HG03457 (cell line): ENCODE data around the gene CXCR3.
"Not testable (repeated sequence)": the region's sequence is repeated elsewhere in the genome, so short reads cannot be mapped to it uniquely, and the experiment has no call there.

Experiments used
- ATAC-seq: cut with Tn5 transposase; IDR thresholded peaks from one replicate; pipeline ENCODE4 v1.9.1; 2021; ENCODE audit warnings: moderate number of reproducible peaks; ENCODE audit not compliant: unreplicated experiment

CXCR3 gene

DNA sequence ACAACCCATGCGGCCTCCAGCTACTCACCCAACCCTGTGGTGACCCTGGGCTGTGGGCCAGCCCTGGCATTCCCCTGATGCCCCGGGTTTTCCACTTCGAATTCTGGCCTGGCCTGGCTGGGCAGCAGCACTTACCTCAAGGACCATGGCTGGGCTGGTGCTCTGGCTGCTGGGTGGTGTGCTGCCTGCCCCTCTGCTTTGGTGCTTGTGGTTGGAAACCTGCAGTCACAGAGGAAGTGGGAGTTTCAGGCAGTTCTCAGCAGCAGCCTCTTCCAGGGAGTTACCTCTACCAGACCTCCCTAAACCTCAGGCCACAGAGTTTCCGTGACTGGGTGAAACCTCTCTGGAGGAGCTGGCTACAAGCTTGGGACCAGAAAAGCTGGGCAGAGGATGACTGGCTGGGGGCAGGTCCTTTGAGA is at the start of gene CXCR3:
TSS of gene CXCR3 (minus strand) at position 209 of the 419 bp plus-strand sequence. CDS start at position 147, 62 bp downstream.
- ATAC-seq = peak; percentile 55

DNA sequence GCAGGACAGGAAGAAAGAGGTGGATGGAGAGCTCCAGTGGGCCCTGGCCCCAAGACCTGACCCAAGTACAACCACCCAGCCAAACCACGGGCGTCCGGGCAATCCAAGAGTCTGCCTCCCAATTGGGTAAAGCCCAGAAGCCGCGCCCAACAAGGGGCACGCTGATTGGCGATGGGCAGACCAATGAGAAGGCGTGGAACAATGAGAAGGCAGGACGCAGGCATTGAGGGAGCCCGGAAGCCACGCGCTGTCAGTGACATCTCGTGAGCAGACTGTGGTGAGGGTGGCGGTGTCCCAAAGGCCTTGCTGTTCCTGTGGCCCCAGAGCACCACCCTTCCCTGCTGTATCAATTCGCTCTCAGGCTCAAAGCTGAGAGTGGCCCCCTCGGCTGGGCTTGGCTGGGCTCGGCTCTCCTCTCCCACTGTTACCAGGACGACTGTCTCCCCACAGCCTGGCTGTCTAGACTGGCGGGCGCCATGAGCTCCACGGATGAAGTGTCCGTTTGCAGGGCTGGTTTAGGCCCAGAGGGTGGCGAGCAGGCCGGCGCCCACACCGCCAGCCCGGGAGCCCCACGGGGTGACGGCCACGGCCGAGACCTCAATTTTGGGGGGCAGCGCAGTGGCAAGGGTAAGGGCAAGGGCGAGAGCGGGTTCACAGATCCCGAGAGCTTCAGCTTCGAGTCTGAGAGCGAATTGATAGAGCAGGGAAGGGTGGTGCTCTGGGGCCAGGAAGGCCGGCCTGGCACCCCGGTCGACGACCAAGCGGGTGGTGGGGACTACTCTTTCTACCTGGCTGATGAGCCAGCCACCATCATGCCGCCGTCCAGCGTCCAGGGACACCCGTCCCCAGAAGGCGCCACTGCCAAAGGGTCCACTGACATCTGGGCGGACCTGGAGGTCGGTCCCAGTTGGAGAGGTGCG is 49.3 kb upstream of the CXCR3 start, which contains the start of gene LOC101059915:
TSS of gene LOC101059915 (plus strand) at position 219 of the 920 bp plus-strand sequence.
- no peak for ATAC-seq

DNA sequence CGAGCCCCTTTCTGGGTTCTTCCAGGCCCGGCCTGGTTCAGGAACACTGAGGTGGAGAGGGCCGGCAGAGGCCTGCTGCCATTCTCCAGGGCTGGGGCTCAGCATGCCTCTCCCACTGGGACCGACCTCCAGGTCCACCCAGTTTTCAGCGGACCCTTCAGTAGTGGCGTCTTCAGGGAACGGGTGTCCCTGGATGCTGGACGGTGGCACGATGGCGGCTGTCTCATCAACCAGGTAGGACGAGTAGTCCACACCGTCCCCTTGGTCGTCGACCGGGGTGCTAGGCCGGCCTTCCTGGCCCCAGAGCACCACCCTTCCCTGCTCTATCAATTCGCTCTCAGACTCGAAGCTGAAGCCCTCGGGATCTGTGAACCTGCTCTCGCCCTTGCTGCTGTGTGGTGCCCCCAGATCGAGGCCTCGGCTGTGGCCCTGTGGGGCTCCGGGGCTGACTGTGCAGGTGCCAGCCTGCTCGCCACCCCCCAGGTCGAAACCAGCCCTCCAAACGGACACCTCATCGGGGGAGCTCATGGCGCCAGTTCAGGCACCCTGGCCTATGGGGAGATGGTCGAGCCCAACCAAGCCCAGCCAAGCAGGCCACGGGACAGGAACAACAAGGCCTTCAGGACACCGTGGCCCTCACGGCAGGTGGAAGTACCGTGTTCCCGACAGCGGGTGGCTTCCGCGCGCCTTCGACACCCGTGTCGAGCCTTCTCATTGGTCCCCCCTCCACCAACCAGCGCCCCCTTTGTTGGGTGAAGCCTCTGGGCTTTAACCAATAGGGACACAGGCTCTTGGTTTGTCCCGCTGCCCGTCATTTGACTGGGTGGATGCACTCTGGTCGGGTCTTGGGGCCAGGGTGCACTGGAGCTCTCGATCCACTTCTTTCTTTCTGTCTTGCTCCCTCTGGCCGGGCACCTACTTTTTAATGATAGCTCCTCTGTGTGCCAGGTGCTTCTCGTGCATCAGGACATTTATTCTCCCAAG is 48.2 kb upstream of the CXCR3 start:
- ATAC-seq = no peak

DNA sequence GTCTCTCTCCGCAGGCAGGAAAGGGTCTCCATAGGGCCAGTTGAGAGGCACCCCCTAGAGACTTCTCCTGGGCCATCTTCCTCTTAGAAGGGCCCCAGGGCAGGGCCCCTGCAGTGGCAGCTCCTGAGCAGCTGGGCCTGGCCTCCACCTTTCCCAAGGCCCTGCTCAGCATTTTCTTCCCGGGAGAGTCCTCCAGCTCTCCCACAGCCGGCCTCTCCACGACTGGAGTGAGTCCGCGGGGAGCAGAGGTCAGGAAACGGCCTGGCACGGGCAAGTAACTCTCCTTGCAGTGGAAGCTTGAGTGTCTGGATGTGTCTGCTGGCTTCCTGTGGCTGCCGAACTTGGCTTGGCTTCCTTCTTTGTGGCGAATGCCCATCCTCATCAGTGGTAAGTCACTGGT is 47.4 kb upstream of the CXCR3 start:
- no peak for ATAC-seq

DNA sequence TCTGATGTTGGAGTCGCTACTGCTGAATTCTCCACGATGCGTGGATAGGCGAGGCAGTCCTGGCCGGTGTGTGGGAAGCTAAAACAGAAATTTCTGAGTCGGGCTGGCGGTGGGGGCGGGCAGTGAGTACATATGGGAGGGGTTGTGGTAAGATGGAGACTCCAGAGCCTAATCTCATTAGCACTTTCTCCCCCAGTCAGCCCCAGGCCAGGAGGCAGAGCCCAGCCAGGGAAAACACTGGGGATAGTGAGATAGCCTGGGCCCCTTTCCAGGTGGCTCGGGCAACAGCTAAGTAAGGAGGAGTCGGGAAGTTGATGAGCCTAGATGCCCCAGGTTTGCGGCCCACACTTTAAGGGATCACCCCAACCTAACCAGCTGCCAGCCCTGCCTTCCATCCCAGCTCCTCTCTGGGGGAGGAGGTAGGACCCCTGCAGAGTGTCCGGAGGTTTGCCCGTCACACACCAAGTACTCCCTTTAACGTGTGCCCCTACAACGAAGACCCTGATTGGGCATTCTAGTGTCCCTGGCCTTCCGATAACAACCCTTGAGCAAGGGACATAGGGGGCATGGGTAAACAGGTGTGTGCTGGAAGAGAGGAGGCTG is 46.7 kb upstream of the CXCR3 start:
- no peak for ATAC-seq

DNA sequence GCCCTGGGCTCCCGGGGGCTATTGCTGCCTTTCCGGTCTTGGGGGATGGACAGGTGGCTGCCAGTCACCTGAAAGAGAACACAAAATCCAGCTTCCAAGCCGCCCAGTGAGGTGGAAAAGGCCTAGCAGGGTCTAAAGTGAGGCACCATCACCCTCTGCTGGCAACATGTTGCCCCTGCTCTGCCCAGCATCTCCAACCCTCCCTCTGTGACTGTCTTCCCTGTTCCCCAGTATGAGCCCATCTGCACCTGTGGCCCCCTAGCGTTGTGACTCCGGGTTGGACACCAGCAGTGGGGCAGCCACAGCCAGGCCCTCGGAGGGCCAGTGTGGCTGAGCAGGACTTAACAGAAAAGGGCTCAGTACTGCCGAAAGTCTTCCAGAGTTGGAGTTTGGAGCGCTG is 45.9 kb upstream of the CXCR3 start:
- ATAC-seq = not testable (repeated sequence)

DNA sequence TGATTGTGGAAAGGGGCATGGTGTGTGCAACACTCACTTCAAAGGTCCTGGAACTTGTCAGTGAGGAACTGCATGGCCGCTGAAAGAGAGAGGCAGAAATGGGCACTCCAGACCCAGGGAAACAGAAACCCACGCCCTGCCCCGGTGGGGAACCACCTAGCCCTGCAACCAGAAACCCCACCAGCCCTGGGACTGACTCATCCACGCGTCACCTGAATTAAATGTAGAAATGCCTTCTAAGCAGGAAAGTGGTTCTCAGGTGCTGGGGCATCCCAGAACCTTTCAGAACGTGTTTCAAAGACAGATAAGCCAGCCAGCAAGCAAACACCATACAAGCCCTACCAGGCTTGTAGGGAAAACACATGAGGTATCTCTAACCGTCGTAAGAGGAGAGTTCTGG is 44.9 kb upstream of the CXCR3 start:
- ATAC-seq = not testable (repeated sequence)

DNA sequence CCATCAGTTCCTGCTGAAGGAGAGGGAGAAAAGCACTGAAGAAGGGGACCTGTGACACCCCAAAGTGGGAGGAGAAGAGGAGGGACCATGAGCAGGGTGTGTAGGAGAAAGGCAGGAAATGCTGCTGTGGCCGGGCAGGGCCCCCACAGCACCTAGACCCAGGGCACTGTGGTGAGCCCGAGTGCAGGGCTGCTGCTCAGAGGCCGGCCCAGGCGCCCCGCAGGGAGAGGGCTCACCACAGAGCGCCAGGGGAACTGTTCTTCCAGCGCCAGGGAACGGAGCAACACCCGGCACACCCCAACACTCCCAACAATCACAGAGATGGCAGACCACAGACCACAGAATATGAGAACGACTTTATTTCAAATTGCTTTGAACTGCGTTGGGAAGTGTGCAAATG is 44.3 kb upstream of the CXCR3 start:
- not testable (repeated sequence) for ATAC-seq

DNA sequence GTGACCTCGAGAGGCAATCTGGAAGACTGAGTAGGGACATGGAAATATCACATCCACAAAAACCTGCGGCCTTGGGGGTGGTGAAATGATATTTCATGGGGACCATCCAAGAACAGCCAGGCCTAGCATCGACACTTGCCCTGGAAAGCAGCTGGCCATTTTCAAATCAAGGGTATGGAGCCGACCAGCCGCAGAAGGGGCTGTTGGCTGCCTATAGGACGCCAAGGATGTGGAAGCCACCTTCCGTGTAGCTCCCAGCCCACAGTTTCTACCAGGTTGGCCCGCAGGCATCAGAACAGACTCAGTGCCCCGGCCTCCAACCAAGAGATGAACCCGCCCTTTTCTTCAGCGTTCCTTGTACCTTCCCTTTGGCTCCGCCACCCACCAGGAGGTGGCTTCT is 43.6 kb upstream of the CXCR3 start:
- no peak for ATAC-seq

DNA sequence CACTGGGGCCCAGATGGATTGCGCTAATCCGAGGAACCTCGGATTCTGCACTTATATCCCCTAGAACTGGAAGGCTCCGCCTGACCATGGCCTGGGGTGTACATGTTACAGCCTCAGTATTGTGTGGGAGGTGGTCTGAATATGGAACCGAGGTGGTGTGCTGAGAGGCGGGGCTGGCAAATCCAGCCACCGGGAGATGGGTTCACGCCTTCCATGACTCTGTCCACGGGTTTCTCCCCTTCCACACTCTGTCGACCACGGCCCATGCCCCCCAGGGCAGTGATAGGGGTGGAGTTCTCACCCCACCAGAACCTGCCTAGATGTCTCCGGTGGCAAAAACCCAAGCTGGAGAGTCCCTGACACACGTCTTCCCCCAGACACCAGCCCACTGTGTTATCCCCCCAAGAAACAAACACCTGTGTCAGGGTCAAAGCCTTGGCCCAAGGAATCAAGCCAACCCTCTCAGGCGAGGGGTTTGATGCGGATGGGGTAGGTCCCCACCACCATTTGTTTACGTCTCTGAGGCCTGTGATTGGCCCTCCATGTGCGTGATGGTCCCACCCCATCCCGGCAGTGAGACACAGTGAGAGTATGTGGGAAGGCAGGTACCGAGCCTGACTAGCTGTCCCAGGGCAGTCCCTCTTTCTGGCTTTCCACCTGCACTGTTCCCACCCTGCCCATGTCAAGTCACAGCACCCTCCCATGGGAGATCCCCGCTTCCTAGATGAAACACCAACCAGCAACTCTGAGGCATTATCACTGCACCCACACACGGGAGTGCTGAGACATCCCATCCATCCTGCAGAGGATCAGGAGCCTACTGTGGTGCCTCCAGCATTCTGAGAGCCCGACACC is 42.5 kb upstream of the CXCR3 start:
- no peak for ATAC-seq

DNA sequence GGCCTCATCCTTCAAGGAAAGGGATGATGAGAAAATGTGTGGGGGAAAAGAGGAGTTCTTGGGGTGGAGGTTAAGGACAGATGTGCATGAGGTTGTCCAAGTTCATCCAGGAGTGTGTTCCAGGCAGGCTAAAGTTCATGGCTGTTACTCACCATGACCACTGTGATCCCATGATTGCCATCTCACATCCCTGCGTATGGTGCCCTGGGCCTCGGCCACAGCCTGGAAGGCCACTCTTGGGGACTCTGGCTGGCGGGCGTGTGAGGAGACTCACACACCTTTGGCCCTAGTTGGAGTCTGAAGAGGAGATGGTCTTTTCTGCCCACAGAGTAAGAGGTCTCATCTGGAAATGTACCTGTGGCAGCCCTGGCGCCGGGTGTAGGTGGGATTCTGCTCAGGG is 41.6 kb upstream of the CXCR3 start:
- no peak for ATAC-seq

DNA sequence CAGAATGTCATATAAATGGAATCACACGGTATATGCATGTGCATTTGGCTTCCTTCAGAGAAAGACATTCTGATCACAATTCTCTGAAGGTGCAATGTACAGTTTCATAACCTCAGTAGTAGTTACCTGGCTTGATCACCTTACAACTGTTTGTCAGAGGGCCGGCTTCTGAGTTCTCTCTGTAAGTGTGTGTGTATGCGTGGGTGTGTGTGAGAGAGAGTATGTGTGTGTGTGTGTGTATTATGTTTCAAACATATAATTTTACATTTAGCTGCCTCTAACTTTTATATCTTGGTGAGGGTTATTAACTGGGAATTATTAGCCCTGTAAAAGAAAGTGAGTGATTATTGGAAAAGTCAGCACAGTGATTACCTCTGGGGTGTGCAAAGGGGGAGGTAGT is 41.0 kb upstream of the CXCR3 start:
- ATAC-seq = no peak

DNA sequence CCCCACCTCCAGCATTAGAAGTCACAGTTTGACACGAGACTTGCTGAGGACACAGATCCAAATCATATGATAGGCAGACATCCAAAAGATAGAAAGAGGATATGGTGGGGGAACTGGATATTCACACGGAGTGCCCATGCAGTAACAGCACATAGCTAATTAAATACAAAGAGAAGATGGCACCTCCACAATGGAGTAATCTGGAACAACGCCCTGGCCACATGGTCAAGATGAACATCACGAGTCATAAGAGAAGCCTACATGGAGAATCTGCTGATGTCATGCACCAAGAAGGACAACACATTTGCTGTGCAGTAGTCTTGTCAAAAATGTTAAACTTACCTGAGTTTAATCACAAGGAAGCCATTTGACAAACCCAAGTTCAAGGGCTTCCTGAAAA is 39.0 kb upstream of the CXCR3 start:
- no peak for ATAC-seq

DNA sequence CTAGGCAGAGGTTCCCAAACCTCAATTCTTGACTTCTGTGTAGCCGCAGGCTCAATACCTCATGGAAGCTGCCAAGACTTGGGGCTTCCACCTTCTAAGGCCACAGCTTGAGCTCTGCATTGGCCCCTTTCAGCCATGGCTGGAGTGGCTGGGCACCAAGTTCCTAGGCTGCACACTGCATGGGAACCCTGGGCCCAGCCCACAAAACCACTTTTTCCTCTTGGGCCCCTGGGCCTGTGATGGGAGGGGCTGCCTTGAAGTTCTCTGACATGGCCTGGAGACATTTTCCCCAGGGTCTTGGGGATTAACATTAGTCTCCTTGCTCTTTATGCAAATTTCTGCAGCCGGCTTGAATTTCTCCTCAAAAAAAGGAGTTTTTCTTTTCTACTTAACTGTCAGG is 35.0 kb upstream of the CXCR3 start:
- no peak for ATAC-seq

DNA sequence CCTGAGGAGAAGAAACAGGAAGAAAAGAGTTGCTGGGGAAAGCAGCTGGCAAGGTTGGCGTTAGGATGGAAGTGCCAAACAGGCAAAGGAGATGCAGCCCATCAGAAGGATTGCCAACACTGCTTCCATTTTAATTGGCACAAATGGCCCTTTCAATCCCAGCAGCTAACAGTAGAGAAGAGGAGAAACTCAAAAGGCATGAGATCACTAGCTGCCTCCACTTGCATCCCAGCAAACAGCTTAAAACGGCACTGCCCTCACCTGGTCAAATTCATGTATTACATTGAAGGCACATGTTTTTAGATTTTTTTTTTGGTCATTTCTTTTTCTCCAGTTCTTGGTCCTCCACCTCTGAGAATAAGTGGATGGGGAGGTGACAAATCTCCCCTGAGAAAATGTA is 34.1 kb upstream of the CXCR3 start:
- no peak for ATAC-seq

DNA sequence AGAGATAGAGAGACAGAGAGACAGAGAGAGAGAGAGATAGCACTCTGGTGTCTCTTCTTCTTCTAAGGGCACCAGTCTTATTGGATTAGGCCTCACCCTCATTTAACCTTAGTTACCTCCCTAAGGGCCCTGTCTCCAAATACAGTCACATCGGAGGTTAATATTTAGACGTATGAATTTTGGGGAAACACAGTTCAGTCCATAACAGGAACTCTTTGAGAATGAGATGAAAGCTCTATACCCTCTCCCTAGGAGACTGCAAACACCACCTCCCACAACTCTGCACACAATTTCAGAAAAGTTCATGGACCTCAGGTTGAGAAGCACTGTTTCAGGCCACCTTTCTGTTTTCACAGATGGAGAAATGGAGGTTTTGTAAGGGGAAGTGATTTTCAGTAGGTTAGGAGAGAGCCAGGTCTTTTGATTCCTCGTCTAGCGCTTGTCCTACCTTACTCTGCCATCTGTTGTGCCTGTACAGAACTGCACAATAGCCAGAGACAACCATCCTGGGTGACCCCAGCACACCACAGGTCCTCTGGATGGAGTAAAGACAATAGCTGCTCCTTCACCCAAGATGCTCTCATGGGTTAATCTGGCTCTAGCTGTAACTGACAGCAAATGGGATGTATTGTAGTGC is 32.1 kb upstream of the CXCR3 start:
- ATAC-seq = no peak

DNA sequence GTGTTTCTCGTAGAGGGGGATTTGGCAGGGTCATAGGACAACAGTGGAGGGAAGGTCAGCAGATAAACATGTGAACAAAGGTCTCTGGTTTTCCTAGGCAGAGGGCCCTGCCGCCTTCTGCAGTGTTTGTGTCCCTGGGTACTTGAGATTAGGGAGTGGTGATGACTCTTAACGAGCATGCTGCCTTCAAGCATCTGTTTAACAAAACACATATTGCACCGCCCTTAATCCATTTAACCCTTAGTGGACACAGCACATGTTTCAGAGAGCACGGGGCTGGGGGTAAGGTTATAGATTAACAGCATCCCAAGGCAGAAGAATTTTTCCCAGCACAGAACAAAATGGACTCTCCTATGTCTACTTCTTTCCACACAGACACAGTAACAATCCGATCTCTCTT is 26.1 kb upstream of the CXCR3 start:
- ATAC-seq = not testable (repeated sequence)

DNA sequence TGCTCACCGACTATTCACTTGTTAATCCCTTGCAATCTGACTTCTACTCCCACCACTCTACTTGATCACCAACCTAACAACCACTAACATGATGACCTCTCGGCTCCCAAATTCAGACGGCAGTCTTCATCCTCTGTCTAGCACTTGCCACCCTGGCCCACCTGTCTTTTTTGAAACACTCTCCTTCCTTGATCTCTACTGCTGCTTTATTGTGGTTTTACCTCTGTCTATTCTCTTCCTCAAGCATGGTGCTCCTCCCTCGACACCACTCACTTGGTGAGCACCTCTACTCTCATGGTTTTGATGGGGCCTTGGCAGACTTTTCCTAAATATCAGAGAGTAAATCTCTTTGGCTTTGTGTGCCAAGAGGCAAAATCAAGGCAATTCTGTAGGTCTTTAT is 21.7 kb upstream of the CXCR3 start:
- ATAC-seq = no peak

DNA sequence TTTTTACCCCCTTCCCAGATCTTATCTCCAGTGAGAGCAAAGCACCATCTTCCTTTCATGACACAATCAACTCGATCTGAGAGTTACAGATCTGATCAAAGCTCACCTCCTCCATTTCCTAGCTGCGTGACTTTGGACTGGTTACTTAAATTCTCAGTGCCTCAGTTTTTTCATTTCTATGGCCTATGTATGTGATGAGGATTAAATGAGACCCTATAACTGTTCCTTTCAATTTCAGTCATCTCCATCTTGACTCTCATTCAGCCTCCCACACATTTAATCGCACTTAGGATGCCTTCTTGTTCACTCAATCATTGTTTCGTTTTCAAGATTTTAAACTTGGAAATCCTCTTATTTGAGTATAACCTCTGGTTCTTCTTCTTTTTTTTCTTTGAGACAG is 20.1 kb upstream of the CXCR3 start:
- ATAC-seq = no peak

DNA sequence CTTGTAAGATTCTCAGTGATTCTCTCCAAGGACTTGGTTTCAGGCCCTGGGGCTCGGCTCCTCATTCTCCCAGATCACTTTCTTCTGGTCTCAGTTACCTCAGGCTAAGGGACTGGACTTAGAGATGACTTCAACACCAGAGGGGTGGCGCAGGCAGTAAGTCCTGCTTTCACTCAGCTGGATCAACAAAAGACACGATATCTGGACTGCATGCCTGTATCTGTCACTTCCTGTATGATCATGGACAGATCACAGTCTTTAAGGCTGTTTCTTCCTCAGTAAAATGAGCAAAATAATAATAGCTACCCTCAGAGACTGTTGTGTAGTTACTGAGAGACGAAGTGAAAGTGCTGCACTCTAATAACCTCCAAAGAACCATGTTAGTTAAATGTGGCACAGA is 19.5 kb upstream of the CXCR3 start:
- ATAC-seq = no peak
